Neutrophil (primary cell): Measurements from ENCODE around the gene LDB3.

Experiments
- H3K27ac ChIP-seq: fragments of 200-600 bp; sonication (generic); 2 replicates; pipeline ENCODE4 v1.5.1; 2016; ENCODE audit warnings: mild to moderate bottlenecking, moderate library complexity
- H3K27me3 ChIP-seq: fragments of 200-600 bp; sonication (generic); 2 replicates; pipeline ENCODE4 v1.6.0; 2016; ENCODE audit warnings: mild to moderate bottlenecking
- H3K36me3 ChIP-seq: fragments of 200-600 bp; sonication (generic); 2 replicates; pipeline ENCODE4 v1.5.1; 2017
- H3K4me1 ChIP-seq, 2 experiments: fragments of 200-600 bp in 1 of 2; sonication (generic) in 1 of 2; 1 replicate in 1 of 2; 2 replicates in 1 of 2; pipeline versions ENCODE4 v1.5.1 to v1.6.1; 2013 to 2016; ENCODE audit warnings: low read depth in 1 of 2, low read length in 1 of 2, mild to moderate bottlenecking in 1 of 2, moderate library complexity in 1 of 2; ENCODE audit not compliant: control insufficient read depth in 1 of 2, insufficient read depth in 1 of 2
- H3K4me3 ChIP-seq, 2 experiments: fragments of 200-600 bp in 1 of 2; sonication (generic) in 1 of 2; 1 replicate in 1 of 2; 2 replicates in 1 of 2; pipeline ENCODE4 v1.5.1; 2013 to 2016; ENCODE audit warnings: low read depth in 1 of 2, low read length in 1 of 2, mild to moderate bottlenecking in 1 of 2, moderate library complexity in 1 of 2
- H3K9me3 ChIP-seq: fragments of 200-600 bp; sonication (generic); 2 replicates; pipeline ENCODE4 v1.5.1; 2016
- TF ChIP-seq, protein P1 (sequence below): fragments of 200-600 bp; sonication (generic); IDR thresholded peaks from 2 replicates; pipeline ENCODE4 v1.5.1; 2016; ENCODE audit warnings: antibody characterized with exemption

LDB3 gene

DNA sequence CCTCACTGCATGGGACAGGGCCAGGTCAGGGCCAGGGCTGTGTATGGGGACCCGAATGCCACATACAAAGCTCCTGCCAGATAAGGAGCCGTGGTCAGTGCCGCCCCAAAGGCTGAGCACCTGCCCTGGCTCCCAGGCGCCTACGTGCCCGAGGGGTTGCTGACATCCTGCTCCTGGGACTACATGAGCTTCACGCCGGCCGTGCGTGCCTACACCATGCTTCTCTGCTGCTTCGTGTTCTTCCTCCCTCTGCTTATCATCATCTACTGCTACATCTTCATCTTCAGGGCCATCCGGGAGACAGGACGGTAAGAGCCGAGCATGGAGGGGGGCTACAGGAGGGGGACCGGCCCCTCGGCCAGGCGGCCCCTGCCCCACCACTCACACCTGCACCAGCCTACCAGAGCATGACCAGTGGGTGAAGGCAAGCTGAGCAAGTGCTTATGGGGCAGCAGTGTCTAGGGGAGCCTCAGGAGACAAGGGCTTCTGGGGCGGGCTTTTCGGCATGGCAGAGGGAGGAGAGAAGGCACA lies 9.1 kb upstream of the LDB3 start:
- Histone ChIP-seq H3K27ac (no peak overlapping the region), H3K27me3 (no peaks in the 10 kb centered on the region)

DNA sequence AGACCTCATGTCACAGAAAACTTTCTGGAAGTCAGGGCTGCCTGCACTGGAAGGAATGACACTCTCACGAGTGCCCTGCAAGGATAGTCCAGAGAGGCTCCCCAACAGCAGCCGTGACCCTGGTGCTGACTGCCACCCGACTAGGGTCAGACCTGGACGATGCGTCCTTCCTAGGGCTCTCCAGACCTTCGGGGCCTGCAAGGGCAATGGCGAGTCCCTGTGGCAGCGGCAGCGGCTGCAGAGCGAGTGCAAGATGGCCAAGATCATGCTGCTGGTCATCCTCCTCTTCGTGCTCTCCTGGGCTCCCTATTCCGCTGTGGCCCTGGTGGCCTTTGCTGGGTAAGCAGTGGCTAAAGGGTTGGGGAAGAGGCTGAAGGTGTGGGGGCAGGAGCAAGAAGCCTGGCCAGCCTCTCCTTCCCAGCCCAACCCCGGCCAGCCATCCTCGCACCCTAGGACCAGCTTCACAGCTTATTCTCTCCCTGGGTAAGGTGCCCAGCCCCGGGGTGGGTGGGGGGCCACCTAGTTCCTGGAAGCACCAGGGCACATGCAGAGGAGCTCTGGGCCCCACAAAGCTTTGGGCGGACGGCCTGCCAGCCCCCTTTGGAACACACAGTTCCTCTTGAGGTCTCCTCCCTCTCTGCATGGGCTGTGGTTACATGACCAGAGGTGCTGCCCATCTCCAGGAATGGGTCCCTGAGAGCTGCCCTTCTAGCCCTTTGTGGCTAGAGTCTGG lies 8.4 kb upstream of the LDB3 start:
- Histone ChIP-seq H3K4me1 (no peaks in the 10 kb centered on the region), H3K27me3 (no peaks in the 10 kb centered on the region), H3K36me3 (no peaks in the 10 kb centered on the region), H3K9me3 (no peaks in the 10 kb centered on the region), H3K4me3 (no peak overlapping the region), H3K27ac (no peak overlapping the region)
- TF ChIP-seq, protein P1, sequence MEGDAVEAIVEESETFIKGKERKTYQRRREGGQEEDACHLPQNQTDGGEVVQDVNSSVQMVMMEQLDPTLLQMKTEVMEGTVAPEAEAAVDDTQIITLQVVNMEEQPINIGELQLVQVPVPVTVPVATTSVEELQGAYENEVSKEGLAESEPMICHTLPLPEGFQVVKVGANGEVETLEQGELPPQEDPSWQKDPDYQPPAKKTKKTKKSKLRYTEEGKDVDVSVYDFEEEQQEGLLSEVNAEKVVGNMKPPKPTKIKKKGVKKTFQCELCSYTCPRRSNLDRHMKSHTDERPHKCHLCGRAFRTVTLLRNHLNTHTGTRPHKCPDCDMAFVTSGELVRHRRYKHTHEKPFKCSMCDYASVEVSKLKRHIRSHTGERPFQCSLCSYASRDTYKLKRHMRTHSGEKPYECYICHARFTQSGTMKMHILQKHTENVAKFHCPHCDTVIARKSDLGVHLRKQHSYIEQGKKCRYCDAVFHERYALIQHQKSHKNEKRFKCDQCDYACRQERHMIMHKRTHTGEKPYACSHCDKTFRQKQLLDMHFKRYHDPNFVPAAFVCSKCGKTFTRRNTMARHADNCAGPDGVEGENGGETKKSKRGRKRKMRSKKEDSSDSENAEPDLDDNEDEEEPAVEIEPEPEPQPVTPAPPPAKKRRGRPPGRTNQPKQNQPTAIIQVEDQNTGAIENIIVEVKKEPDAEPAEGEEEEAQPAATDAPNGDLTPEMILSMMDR = no peak

More for the DNA sequence above, 9.1 kb upstream of the LDB3 start:
- H3K9me3 ChIP-seq = no peaks in the 10 kb centered on the region
- H3K4me1 ChIP-seq = no peaks in the 10 kb centered on the region
- H3K4me3 ChIP-seq = no peak overlapping the region
- no peaks in the 10 kb centered on the region for H3K36me3 ChIP-seq
- TF ChIP-seq, protein P1 = no peak

DNA sequence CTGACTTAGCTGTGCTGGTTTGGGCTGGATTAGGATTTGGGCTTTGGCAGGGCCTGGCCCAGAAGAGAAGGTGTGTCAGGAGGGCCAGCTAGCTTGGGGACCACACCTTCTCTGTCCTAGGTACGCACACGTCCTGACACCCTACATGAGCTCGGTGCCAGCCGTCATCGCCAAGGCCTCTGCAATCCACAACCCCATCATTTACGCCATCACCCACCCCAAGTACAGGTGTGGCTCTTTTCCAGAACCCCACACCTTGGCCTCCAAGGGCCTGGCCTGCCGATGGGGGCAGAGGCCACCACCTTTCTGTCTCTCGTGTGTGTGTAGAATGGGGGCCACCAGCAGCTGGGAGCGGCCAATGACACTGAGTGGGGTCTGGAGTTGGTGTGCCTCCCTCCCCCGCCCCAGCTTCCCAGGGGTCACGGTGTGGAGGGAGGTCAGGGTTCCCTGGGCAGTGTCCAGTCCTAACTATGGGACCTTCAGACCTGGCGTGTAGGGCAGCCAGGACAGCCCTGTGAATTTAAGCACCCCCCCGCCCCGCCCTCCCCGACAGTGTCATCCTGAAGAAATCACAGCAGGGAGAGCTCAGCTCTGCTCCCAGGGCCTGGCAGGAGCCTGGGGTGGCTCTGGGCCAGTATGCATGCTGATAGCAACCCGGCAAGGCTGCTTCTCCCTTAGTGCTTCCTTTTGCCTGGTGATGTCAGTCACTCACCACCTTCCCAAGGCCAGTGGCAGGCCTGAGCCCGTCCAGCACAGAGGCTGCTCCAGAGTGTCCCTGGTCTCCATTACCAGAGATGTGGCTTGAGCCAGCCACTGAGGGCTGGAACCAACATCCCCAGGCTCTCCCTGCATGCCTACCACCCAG lies 6.9 kb upstream of the LDB3 start:
- Histone ChIP-seq H3K4me1 (no peaks in the 10 kb centered on the region), H3K4me3 (no peak overlapping the region), H3K36me3 (no peaks in the 10 kb centered on the region), H3K9me3 (no peaks in the 10 kb centered on the region), H3K27me3 (no peaks in the 10 kb centered on the region), H3K27ac (no peak overlapping the region)
- TF ChIP-seq, protein P1 = no peak

DNA sequence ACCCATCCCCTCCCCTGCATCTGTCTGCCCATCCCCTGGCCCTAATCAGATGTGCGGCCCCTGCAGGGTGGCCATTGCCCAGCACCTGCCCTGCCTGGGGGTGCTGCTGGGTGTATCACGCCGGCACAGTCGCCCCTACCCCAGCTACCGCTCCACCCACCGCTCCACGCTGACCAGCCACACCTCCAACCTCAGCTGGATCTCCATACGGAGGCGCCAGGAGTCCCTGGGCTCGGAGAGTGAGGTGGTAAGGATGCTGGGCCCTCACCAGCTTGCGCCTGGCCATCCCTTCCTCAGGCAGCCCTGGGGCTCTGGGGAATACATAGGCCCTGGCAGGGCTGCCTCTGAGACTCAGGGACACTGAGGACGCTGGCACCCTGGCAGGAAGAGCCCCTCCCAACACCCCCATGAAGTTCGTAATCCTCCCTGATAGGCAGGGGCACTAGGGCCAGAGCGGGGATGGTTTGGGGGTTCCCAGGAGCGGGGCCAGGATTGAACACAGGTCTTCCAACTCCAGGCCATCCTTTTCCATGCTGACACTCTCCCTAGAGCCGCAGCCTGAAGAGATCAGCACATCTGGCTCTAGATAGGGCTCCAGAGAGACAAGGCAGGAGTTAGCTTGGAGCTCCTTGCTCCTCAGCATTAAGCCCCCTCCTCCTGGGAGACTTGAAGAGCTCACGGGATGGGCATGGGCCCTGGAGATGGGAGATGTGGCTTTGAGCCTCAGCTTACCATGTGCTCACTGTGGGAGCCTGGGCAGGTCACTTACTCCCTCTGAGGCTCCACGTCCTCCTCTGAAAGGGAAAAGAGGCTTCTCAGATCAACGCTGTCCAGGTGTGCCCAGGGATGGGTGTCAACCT lies 5.9 kb upstream of the LDB3 start:
- no peaks in the 10 kb centered on the region for H3K9me3 ChIP-seq
- H3K4me1 ChIP-seq = no peaks in the 10 kb centered on the region
- no peak overlapping the region for H3K27ac ChIP-seq
- no peak overlapping the region for H3K4me3 ChIP-seq
- H3K27me3 ChIP-seq = no peaks in the 10 kb centered on the region
- no peaks in the 10 kb centered on the region for H3K36me3 ChIP-seq
- TF ChIP-seq, protein P1 = no peak

DNA sequence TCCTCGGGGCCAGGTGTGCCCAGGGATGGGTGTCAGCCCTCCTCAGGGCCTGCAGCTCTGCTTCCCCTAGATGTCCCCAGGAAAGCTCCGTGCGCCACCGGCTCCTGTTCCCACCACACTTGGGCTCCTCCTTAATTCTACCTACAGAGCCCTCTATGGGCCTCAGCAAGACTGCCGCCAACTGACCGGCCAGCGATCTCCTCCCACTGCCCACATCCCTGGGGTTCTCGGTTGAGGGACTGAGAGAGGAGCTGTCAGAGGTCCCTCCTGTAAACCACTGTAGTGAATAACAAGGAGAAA lies 5.3 kb upstream of the LDB3 start:
- no peaks in the 10 kb centered on the region for H3K27me3 ChIP-seq
- H3K36me3 ChIP-seq = no peaks in the 10 kb centered on the region
- H3K27ac ChIP-seq = no peak overlapping the region
- H3K4me1 ChIP-seq = no peaks in the 10 kb centered on the region
- no peaks in the 10 kb centered on the region for H3K9me3 ChIP-seq
- H3K4me3 ChIP-seq = no peak overlapping the region
- TF ChIP-seq, protein P1 = no peak
